GM21381 (cell line): ENCODE measurements around the gene PAPPA.

Experiments
- ATAC-seq: cut with Tn5 transposase; IDR thresholded peaks from one replicate; pipeline ENCODE4 v1.9.1; 2021; ENCODE audit warnings: mild to moderate bottlenecking, moderate library complexity; ENCODE audit not compliant: unreplicated experiment

The PAPPA gene

GRCh38 chr9:116151199-116151598 is 2.4 kb upstream of the PAPPA start:
- no peak for ATAC-seq

- ATAC-seq = no peak
Observed at GRCh38 chr9:116151966-116152381, 1.6 kb upstream of the PAPPA start.

- no peak for ATAC-seq
Observed at GRCh38 chr9:116152390-116152789, 1.2 kb upstream of the PAPPA start.

- no peak for ATAC-seq
Observed at GRCh38 chr9:116152941-116153764, 438 bp upstream of the PAPPA start.

- no peak for ATAC-seq
Observed at GRCh38 chr9:116154334-116154975, 864 bp downstream of the PAPPA start.

GRCh38 chr9:116154976-116155697 is 1.5 kb downstream of the PAPPA start:
- ATAC-seq = no peak

- ATAC-seq = no peak
Observed at GRCh38 chr9:116155698-116156039, 2.1 kb downstream of the PAPPA start.

GRCh38 chr9:116156621-116157314 is 3.2 kb downstream of the PAPPA start:
- ATAC-seq = no peak

- no peak for ATAC-seq
Observed at GRCh38 chr9:116157436-116158138, 4.0 kb downstream of the PAPPA start.

GRCh38 chr9:116160676-116161571 is 7.3 kb downstream of the PAPPA start:
- ATAC-seq = no peak

GRCh38 chr9:116162241-116162781 is 8.7 kb downstream of the PAPPA start:
- ATAC-seq = no peak

GRCh38 chr9:116163293-116164055 is 9.9 kb downstream of the PAPPA start:
- no peak for ATAC-seq

GRCh38 chr9:116165912-116166311 is 12.3 kb downstream of the PAPPA start:
- no peak for ATAC-seq

GRCh38 chr9:116166713-116167112 is 13.1 kb downstream of the PAPPA start:
- no peak for ATAC-seq

GRCh38 chr9:116168231-116168630 is 14.6 kb downstream of the PAPPA start:
- no peak for ATAC-seq

- no peak for ATAC-seq
Observed at GRCh38 chr9:116172216-116172615, 18.6 kb downstream of the PAPPA start.

GRCh38 chr9:116174347-116174746 is 20.8 kb downstream of the PAPPA start:
- no peak for ATAC-seq

- no peak for ATAC-seq
Observed at GRCh38 chr9:116175614-116176013, 22.0 kb downstream of the PAPPA start.
